Measurements from ENCODE around the gene SLC25A51. TPM values are rescaled to one million over a fixed set of nuclear protein-coding genes. Genes with fewer than 3 reads are reported as not detected.
"Not testable (repeated sequence)": the region's sequence is repeated elsewhere in the genome, so short reads cannot be mapped to it uniquely, and the experiment has no call there.

Gene SLC25A51
- total RNA-seq, 2 donors from 2014 or later = 19.4 to 22.7 TPM

GRCh38 chr9:37914701-37915358 lies 10.9 kb upstream of the SLC25A51 start:
- Histone ChIP-seq H3K9me3 (no peaks in the 10 kb centered on the region), H3K27me3 (no peaks in the 10 kb centered on the region), H3K4me1 (no peaks in the 10 kb centered on the region), H3K9ac (ENCODE audit: low read depth in 2 of 2, low read length in 2 of 2) (no peak overlapping the region), H3K36me3 (no peaks in the 10 kb centered on the region), H3K4me3 (no peak overlapping the region), H3K27ac (no peak overlapping the region)
- intact Hi-C loops (cut with DNase I) = loop anchor here (2.0 to 10.0 kb wide), 5 partner anchors 152 to 490 kb away; partner anchors contain the start of gene SHB
- DNase-seq = no peak
- TF ChIP-seq CTCF (IDR thresholded peaks at IDR 0.05) = no peak

GRCh38 chr9:37914154-37914551 lies 10.2 kb upstream of the SLC25A51 start:
- no peak overlapping the region for H3K9ac ChIP-seq (ENCODE audit: low read depth in 2 of 2, low read length in 2 of 2)
- DNase-seq = no peak
- intact Hi-C loops (cut with DNase I) = loop anchor here (2.0 to 10.0 kb wide), 5 partner anchors 153 to 491 kb away; partner anchors contain the start of gene SHB
- H3K4me1 ChIP-seq = no peaks in the 10 kb centered on the region
- H3K36me3 ChIP-seq = no peaks in the 10 kb centered on the region
- H3K27me3 ChIP-seq = no peaks in the 10 kb centered on the region
- H3K27ac ChIP-seq = no peak overlapping the region
- H3K9me3 ChIP-seq = no peaks in the 10 kb centered on the region
- no peak for TF ChIP-seq CTCF (IDR thresholded peaks at IDR 0.05)
- H3K4me3 ChIP-seq = no peak overlapping the region

- Histone ChIP-seq H3K4me3 (no peak overlapping the region), H3K27ac (no peak overlapping the region), H3K9ac (ENCODE audit: low read depth in 2 of 2, low read length in 2 of 2) (no peak overlapping the region), H3K27me3 (no peaks in the 10 kb centered on the region), H3K36me3 (no peaks in the 10 kb centered on the region), H3K9me3 (no peaks in the 10 kb centered on the region), H3K4me1 (no peaks in the 10 kb centered on the region)
- intact Hi-C loops (cut with DNase I) = loop anchor here (2.0 to 10.0 kb wide), 5 partner anchors 154 to 491 kb away; partner anchors contain the start of gene SHB
- TF ChIP-seq CTCF (IDR thresholded peaks at IDR 0.05) = peak; percentile 99
- DNase-seq = peak; percentile 88
Observed at GRCh38 chr9:37913480-37914153, 9.7 kb upstream of the SLC25A51 start.

GRCh38 chr9:37911271-37911681 lies 7.3 kb upstream of the SLC25A51 start:
- H3K27me3 ChIP-seq = no peaks in the 10 kb centered on the region
- H3K9me3 ChIP-seq = no peaks in the 10 kb centered on the region
- intact Hi-C loops (cut with DNase I) = loop anchor here (5.0 to 10.0 kb wide), 4 partner anchors 156 to 494 kb away; partner anchors contain the start of gene SHB
- no peak overlapping the region for H3K9ac ChIP-seq (ENCODE audit: low read depth in 2 of 2, low read length in 2 of 2)
- no peak for DNase-seq
- H3K27ac ChIP-seq = no peak overlapping the region
- no peak for TF ChIP-seq CTCF (IDR thresholded peaks at IDR 0.05)
- no peak overlapping the region for H3K4me3 ChIP-seq
- H3K4me1 ChIP-seq = no peaks in the 10 kb centered on the region
- no peaks in the 10 kb centered on the region for H3K36me3 ChIP-seq

GRCh38 chr9:37910271-37910670 lies 6.3 kb upstream of the SLC25A51 start:
- DNase-seq = no peak
- no peak overlapping the region for H3K9ac ChIP-seq (ENCODE audit: low read depth in 2 of 2, low read length in 2 of 2)
- no peaks in the 10 kb centered on the region for H3K9me3 ChIP-seq
- H3K27ac ChIP-seq = no peak overlapping the region
- no peak overlapping the region for H3K4me3 ChIP-seq
- no peaks in the 10 kb centered on the region for H3K36me3 ChIP-seq
- H3K4me1 ChIP-seq = no peaks in the 10 kb centered on the region
- no peak for TF ChIP-seq CTCF (IDR thresholded peaks at IDR 0.05)
- intact Hi-C loops (cut with DNase I) = loop anchor here (5.0 to 10.0 kb wide), 4 partner anchors 157 to 495 kb away; partner anchors contain the start of gene SHB
- no peaks in the 10 kb centered on the region for H3K27me3 ChIP-seq

- not testable (repeated sequence) for H3K9me3 ChIP-seq; H3K4me1 ChIP-seq; H3K36me3 ChIP-seq; H3K27ac ChIP-seq; H3K27me3 ChIP-seq; H3K9ac ChIP-seq (ENCODE audit: low read depth in 2 of 2, low read length in 2 of 2); DNase-seq; H3K4me3 ChIP-seq
- intact Hi-C loops (cut with DNase I) = loop anchor here (5.0 to 10.0 kb wide), 5 partner anchors 155 to 495 kb away; partner anchors contain the start of genes SHB and TRMT10B
Observed at GRCh38 chr9:37909836-37910235, 5.9 kb upstream of the SLC25A51 start.

Data from colonic mucosa (tissue), 4 donors.